Mucosa of descending colon (tissue), 3 donors: Measurements from ENCODE around the gene LGI4. TPM values are rescaled to one million over a fixed set of nuclear protein-coding genes. Genes with fewer than 3 reads are reported as not detected.

Experiments used
- ATAC-seq: fragments of 200-7000 bp; cut with Tn5 transposase; one replicate; pipeline ENCODE4 v1.9.1; 2020; ENCODE audit warnings: mild to moderate bottlenecking, moderate library complexity
- DNase-seq, 3 donors: peaks; one replicate each; pipeline ENCODE4 v3.0.0-alpha.2; 2020
- H3K36me3 ChIP-seq: fragments of 200-600 bp; one replicate; pipeline ENCODE4 v1.8.0; 2021; ENCODE audit warnings: low read depth, mild to moderate bottlenecking
- H3K4me1 ChIP-seq: fragments of 200-600 bp; one replicate; pipeline ENCODE4 v1.8.0; 2021; ENCODE audit warnings: low read depth, mild to moderate bottlenecking
- H3K4me3 ChIP-seq: fragments of 200-600 bp; one replicate; pipeline ENCODE4 v1.8.0; 2021; ENCODE audit warnings: mild to moderate bottlenecking
- H3K9me3 ChIP-seq: fragments of 200-600 bp; one replicate; pipeline ENCODE4 v1.8.0; 2021; ENCODE audit warnings: mild to moderate bottlenecking
- intact Hi-C, 2 donors: fragments of 100-400 bp; cut with DNase I in 1 of 2; cut with micrococcal nuclease in 1 of 2; formaldehyde crosslinking; loops; one replicate each; pipeline versions ENCODE4 v1.11.0 to v1.11.1; 2022; cut with DNase I, micrococcal nuclease
- total RNA-seq, 3 donors: library from RNA; stranded (reverse); fragmentation: NEBNext Ultra II Directional in 2 of 3; extraction: Animal tissue kit (Norgen Biotek cat#: 25700) in 2 of 3; gene quantifications; one replicate each; pipeline versions ENCODE4 v1.2.1 to v1.2.4, GENCODE V29; 2021 to 2023
- TF ChIP-seq, protein P1 (sequence below): fragments of 200-600 bp; IDR thresholded peaks from one replicate; pipeline ENCODE4 v1.8.0; 2022; ENCODE audit warnings: antibody characterized with exemption, mild to moderate bottlenecking
- donor health status: DM: no; HTN: no; CAD: no; lungs with moderate emphysema.
- donor health status: DM: no; HTN: no; CAD: no.
- donor health status: DM: no; HTN: yes; CAD: no.

The LGI4 gene
- total RNA-seq, 3 donors from 2014 or later = 14.1 to 38.8 (median 31.1) TPM

DNA sequence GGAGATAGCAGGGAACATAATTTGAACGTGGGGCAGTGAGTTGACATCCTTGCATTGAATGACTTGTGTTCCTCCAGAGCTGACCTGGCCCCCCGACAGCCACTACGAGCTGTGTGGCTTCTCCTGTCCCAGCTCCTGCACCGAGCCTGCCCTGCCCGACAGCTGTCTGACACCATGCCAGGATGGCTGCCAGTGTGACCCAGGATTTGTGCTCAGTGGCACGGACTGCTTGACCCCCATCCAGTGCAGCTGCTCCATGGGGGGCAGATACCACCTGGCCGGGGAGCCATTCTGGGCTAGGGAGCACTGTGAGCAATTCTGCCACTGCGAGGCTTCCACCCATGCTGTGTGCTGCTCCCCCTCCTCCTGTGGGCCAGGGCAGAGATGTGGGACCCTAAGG lies 48.4 kb downstream of the LGI4 start:
- intact Hi-C loops = no loop called here
- DNase-seq (no peak), ATAC-seq (no peak)
- TF ChIP-seq, protein P1, sequence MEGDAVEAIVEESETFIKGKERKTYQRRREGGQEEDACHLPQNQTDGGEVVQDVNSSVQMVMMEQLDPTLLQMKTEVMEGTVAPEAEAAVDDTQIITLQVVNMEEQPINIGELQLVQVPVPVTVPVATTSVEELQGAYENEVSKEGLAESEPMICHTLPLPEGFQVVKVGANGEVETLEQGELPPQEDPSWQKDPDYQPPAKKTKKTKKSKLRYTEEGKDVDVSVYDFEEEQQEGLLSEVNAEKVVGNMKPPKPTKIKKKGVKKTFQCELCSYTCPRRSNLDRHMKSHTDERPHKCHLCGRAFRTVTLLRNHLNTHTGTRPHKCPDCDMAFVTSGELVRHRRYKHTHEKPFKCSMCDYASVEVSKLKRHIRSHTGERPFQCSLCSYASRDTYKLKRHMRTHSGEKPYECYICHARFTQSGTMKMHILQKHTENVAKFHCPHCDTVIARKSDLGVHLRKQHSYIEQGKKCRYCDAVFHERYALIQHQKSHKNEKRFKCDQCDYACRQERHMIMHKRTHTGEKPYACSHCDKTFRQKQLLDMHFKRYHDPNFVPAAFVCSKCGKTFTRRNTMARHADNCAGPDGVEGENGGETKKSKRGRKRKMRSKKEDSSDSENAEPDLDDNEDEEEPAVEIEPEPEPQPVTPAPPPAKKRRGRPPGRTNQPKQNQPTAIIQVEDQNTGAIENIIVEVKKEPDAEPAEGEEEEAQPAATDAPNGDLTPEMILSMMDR = no peak
- Histone ChIP-seq H3K4me1 (peaks cover 3% of the 10 kb centered on the region), H3K9me3 (no peaks in the 10 kb centered on the region), H3K4me3 (no peak overlapping the region), H3K36me3 (no peaks in the 10 kb centered on the region)

DNA sequence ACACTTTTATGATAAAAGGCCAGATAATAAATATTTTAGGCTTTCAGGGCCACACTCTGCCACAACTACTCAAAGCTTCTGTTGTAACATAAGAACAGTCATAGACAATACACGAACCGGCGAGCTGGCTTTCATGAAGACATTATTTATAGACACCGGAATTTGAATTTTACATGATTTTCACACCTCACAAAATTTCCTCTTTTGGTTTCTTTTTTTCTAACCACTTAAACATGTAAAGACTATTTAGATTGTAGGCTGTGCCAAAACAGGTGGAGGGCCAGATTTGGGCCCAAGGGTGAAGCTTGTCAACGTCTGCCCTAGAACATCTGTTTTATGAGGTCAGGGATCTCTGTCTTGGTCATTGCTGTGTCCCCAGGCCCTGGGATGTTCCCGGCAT lies 48.9 kb downstream of the LGI4 start:
- TF ChIP-seq, protein P1 = no peak
- Histone ChIP-seq H3K4me3 (no peak overlapping the region), H3K4me1 (peaks cover 3% of the 10 kb centered on the region), H3K9me3 (no peaks in the 10 kb centered on the region), H3K36me3 (no peaks in the 10 kb centered on the region)
- ATAC-seq (no peak), DNase-seq (no peak)
- intact Hi-C loops = no loop called here

DNA sequence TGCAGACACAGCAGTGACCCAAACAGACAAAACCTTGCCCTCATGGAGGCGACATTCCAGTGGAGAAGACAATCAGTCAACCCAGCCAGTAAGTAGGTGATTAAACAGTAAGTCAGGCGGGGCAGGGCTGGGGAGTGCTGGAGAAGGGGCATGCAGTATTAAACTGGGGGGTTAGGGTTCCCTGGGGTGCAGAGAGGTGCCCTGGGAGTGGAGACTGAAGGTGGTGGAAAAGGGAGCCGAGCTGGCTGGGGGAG lies 50.4 kb downstream of the LGI4 start:
- Histone ChIP-seq H3K36me3 (no peaks in the 10 kb centered on the region), H3K4me1 (no peaks in the 10 kb centered on the region), H3K9me3 (no peaks in the 10 kb centered on the region), H3K4me3 (no peak overlapping the region)
- intact Hi-C loops = no loop called here
- TF ChIP-seq, protein P1 = no peak
- no peak for DNase-seq
- no peak for ATAC-seq

DNA sequence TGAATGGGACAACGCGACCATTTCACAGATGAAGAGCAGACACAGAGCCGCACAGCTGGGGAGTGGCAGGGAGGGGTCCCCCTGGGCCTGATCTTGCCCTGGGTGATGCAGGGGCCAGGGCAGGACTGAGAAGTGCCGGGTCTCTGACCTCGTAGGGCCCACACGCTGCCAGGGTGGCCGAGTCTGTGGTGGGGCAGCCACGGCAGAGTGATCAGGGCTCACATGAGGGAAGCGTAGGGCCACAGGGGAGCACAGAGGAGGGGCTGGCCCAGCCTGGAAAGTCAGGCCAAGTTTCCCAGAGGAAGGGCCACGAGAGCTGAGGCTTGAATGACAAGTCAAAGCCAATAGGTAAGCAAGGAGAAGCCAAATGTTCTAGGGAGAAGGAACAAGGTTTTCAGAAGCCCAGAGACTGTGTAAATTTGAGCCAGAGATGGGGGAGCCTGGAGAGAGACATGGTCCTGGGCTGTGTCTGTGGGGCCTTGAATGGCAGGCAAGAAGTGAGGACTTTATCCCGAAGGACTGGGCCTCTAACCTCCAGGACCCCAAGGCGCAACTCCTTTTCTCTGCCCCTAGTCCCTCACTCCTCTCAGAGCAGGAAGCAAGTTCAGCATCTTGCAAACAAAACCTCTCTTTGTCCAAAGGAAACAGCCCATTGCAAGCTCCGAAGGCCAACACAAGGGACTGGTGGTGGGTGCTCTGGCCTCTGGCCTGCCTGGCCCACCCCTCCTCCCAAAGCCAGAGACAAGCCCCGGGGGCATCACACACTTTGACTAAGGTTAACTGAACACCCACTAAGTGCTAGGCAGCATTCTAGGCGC lies 51.0 kb downstream of the LGI4 start:
- H3K4me1 ChIP-seq = no peaks in the 10 kb centered on the region
- no peak for DNase-seq
- no peak for ATAC-seq
- TF ChIP-seq, protein P1 = no peak
- H3K9me3 ChIP-seq = no peaks in the 10 kb centered on the region
- no peak overlapping the region for H3K4me3 ChIP-seq
- H3K36me3 ChIP-seq = no peaks in the 10 kb centered on the region
- intact Hi-C loops = no loop called here

DNA sequence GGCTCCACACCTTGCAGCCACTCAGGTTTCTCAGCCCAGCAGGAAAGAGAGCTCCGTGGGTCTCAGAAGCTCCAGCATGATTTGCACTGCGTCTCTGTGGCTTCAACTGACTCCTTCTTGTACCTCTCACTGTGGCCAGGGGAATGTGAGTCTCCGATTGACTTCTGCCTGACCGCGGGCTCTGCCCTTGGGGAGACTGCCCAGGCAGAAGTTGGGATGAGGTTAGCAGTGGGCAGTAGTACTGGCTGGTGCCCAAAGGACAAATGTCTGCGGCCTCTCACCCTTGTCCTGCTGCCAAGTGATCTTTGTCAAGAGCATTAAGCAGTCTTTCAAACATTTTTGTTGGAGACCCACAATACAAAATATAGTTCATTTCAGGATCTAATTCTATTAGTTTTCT lies 53.7 kb downstream of the LGI4 start:
- DNase-seq (no peak), ATAC-seq (no peak)
- TF ChIP-seq, protein P1 = no peak
- no peak overlapping the region for H3K4me3 ChIP-seq
- H3K36me3 ChIP-seq = no peaks in the 10 kb centered on the region
- no peaks in the 10 kb centered on the region for H3K9me3 ChIP-seq
- H3K4me1 ChIP-seq = no peaks in the 10 kb centered on the region
- intact Hi-C loops = no loop called here
